Neural crest cell (in vitro differentiated cells): ENCODE results near the gene PPP2R5E. TPM values are rescaled to one million over a fixed set of nuclear protein-coding genes. Genes with fewer than 3 reads are reported as not detected.

Experiments
- DNase-seq: peaks from one replicate; pipeline ENCODE4 v3.0.0; 2021; ENCODE audit warnings: low read depth, mixed read lengths, low spot score
- H3K27ac Mint-ChIP-seq: one replicate; pipeline ENCODE4 v1.8.0; 2021; ENCODE audit warnings: mild to moderate bottlenecking, mixed read lengths; ENCODE audit not compliant: unreplicated experiment
- H3K27me3 Mint-ChIP-seq: 2 replicates; pipeline ENCODE4 v1.8.0; 2021; ENCODE audit warnings: low read depth, mild to moderate bottlenecking, mixed read lengths
- H3K36me3 Mint-ChIP-seq: 2 replicates; pipeline ENCODE4 v1.8.0; 2021; ENCODE audit warnings: low read depth, mild to moderate bottlenecking, mixed read lengths
- H3K4me1 Mint-ChIP-seq: 2 replicates; pipeline ENCODE4 v1.8.0; 2021; ENCODE audit warnings: mixed read lengths
- H3K4me3 Mint-ChIP-seq: one replicate; pipeline ENCODE4 v1.8.0; 2021; ENCODE audit warnings: mild to moderate bottlenecking, mixed read lengths
- H3K9me3 Mint-ChIP-seq: 2 replicates; pipeline ENCODE4 v1.8.0; 2021; ENCODE audit warnings: mixed read lengths
- CTCF ChIP-seq: fragments of 200-600 bp; sonication (generic); conservative IDR thresholded peaks from 2 replicates; pipeline ENCODE4 v1.5.0; 2021; ENCODE audit warnings: antibody characterized with exemption, mild to moderate bottlenecking
- total RNA-seq: library from RNA; stranded (reverse); gene quantifications from 2 replicates; pipeline ENCODE4 v1.2.1, GENCODE V29; 2021

The PPP2R5E gene
- total RNA-seq, 1 donor from 2014 or later = 67.3 TPM

- no peak overlapping the region for H3K4me3 Mint-ChIP-seq
- no peaks in the 10 kb centered on the region for H3K36me3 Mint-ChIP-seq
- no peaks in the 10 kb centered on the region for H3K9me3 Mint-ChIP-seq
- no peak for TF ChIP-seq CTCF
- H3K27ac Mint-ChIP-seq = no peak overlapping the region
- H3K27me3 Mint-ChIP-seq = no peaks in the 10 kb centered on the region
- peaks cover 21% of the 10 kb centered on the region for H3K4me1 Mint-ChIP-seq
- DNase-seq = no peak
These were observed 70.0 kb downstream of the PPP2R5E start for GRCh38 chr14:63472986-63473788.

- no peak overlapping the region for H3K27ac Mint-ChIP-seq
- H3K4me3 Mint-ChIP-seq = no peak overlapping the region
- no peak for DNase-seq
- H3K36me3 Mint-ChIP-seq = no peaks in the 10 kb centered on the region
- no peaks in the 10 kb centered on the region for H3K9me3 Mint-ChIP-seq
- no peaks in the 10 kb centered on the region for H3K27me3 Mint-ChIP-seq
- H3K4me1 Mint-ChIP-seq = peaks cover 25% of the 10 kb centered on the region
- no peak for TF ChIP-seq CTCF
These were observed 72.0 kb downstream of the PPP2R5E start for GRCh38 chr14:63470962-63471793.

- Mint-ChIP-seq H3K36me3 (peaks cover 6% of the 10 kb centered on the region), H3K9me3 (no peaks in the 10 kb centered on the region), H3K27me3 (no peaks in the 10 kb centered on the region), H3K4me3 (no peak overlapping the region), H3K27ac (no peak overlapping the region), H3K4me1 (peaks cover 22% of the 10 kb centered on the region)
- no peak for TF ChIP-seq CTCF
- no peak for DNase-seq
These were observed 74.9 kb downstream of the PPP2R5E start for GRCh38 chr14:63468294-63468693.

GRCh38 chr14:63467440-63468072, 75.6 kb downstream of the PPP2R5E start:
- no peak overlapping the region for H3K27ac Mint-ChIP-seq
- peaks cover 22% of the 10 kb centered on the region for H3K4me1 Mint-ChIP-seq
- DNase-seq = no peak
- H3K9me3 Mint-ChIP-seq = no peaks in the 10 kb centered on the region
- peaks cover 6% of the 10 kb centered on the region for H3K36me3 Mint-ChIP-seq
- H3K4me3 Mint-ChIP-seq = no peak overlapping the region
- no peak for TF ChIP-seq CTCF
- H3K27me3 Mint-ChIP-seq = no peaks in the 10 kb centered on the region

- peaks cover 17% of the 10 kb centered on the region for H3K4me1 Mint-ChIP-seq
- DNase-seq = no peak
- TF ChIP-seq CTCF = no peak
- no peak overlapping the region for H3K27ac Mint-ChIP-seq
- no peaks in the 10 kb centered on the region for H3K9me3 Mint-ChIP-seq
- no peaks in the 10 kb centered on the region for H3K27me3 Mint-ChIP-seq
- no peak overlapping the region for H3K4me3 Mint-ChIP-seq
- peaks cover 6% of the 10 kb centered on the region for H3K36me3 Mint-ChIP-seq
These were observed 77.8 kb downstream of the PPP2R5E start for GRCh38 chr14:63465347-63465746.
